Measurements from ENCODE around the gene EFCAB6.
"Not testable (repeated sequence)": the region's sequence is repeated elsewhere in the genome, so short reads cannot be mapped to it uniquely, and the experiment has no call there.

The EFCAB6 gene

DNA sequence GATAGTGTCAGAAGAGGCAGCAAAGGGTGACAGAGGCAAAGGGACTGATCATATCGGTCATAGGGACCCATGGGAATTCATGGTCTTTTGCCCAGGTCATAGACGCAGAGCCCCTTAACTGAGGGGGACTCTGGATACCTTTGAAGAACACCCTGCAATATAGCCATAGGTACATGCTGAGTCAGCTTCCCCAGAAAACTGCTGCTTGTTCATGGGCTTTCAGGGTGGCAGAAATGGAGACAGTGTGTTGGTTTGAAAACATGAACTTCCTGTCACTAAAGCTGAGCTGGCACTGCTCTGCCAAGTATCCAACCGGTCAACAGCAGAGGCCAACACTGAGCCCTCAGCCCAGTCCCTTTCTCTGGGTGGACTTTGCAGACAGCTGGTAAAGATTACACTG lies 114.2 kb downstream of the EFCAB6 start:
- DNase-seq = no peak
- intact Hi-C loops (cut with DNase I) = no loop called here

DNA sequence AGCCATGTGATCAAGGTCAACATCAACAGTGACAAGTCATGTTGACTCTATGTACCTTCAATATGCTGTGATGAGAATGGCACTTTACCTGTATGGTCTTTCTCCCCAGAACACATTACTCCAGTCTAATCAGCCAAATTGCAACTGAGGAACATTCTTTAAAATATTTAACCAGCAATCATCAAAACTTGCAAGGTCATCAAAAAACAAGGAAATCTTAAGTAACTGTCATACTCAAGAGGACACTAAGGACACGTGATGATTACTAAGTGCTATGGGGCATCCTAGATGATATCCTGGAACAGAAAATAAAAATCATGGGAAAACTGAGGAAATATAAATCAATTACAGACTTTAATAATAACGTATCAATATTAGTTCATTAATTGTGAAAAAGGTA lies 118.9 kb downstream of the EFCAB6 start:
- intact Hi-C loops (cut with DNase I) = no loop called here
- DNase-seq = no peak

DNA sequence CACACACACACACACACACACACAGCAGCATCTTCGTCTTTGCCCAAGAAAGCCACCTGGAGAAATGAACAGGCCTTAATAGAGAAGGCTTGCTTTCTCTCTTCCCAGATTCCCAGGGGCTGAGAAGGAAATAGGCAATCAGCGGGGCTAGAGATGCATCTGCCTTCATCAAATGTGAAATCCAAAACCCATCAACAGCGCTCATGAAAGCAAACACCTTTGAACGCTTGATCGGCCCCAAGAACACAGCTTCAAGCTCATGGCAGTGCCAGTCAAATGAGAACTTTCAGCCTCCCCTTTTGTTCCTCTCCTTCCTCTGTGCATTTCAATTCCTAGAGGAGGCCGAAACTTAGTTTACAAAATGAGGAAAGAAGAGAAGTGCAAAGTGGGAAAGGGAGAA lies 122.7 kb downstream of the EFCAB6 start:
- intact Hi-C loops (cut with DNase I) = no loop called here
- no peak for DNase-seq

DNA sequence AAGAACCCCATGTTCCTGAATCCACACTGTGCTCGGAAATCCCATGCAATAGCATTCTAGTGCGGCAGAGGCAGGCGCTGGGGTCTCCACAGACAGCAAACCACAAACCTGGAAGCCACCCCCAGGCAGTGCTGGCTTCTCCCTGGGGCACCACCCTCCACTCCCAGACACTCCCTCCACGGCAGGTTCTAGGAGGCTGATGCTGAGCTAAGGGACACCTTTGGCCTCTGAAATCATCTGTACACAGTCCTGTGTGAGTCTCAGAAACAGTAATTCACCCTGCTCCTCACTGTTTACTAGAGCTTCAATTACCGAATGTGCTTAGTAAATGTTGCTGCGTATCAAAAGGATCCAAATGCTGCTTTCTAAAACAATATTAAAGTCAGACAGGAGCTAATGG lies 129.3 kb downstream of the EFCAB6 start:
- intact Hi-C loops (cut with DNase I) = no loop called here

DNA sequence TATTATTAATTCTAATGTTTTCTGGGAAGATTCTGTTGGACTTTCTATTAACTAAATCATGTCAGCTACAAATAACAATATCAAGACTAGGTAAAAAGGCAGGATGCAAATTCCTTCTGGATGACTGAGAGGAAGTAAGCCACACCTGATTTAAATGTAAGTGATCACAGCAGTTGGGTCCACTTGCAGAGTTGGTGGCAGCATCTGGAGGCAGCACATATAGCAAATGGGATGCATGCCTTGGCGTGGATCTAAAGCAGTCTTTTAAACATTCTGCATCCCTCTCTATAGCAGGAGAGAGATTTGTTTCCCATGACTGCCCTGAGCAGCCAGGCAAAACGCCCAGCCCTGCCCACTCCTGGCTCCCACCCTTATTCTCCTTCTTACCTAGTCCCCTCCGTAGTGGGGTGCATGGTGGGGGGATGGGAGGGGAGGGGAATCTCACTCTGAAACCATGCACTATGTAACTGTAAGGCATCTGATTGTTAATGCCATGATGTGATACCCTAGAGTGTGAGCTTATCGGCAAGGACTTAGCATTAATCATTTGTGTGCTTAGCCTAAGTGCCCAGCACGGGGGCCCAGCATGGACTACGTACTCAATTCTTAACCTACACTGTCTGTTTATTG lies 130.3 kb downstream of the EFCAB6 start:
- DNase-seq = no peak
- intact Hi-C loops (cut with DNase I) = no loop called here

More for the DNA sequence above, 129.3 kb downstream of the EFCAB6 start:
- DNase-seq = no peak

DNA sequence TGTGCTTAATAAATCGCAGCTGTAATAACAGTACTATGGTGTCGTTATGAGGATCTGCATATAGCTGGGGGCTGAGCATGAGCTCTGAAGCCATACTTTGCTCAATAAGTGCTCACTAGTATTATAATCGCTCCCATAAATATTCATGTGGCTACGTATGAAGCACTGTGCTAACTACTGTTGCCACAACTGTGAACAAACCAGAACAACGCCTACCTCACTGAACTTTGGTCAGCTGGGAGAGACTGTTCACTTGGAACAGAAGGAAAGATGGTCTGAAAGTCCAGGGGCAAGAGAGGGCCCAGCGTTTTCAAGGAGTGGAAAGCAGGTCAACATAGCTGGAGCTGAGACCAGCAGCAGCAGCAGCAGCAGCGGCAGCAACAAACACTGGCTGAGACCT lies 141.6 kb downstream of the EFCAB6 start:
- intact Hi-C loops (cut with DNase I) = no loop called here
- no peak for DNase-seq

DNA sequence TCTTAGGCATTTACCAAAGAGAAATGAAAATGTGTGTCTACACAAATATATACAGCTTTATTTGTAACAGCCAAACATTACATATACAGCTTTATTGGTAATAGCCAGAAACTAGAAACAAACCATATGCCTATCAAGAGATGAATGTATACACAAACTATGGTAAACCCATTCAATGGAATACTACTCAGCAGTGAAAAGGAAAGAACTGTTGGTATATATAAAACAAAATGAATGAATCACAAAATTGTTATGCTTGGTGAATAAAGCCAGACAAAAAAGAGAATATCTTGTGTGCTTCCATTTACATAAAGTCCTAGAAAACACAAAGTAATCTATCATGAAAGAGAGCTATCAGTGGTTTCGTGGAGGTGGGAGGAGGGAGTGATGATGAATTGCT lies 142.9 kb downstream of the EFCAB6 start:
- intact Hi-C loops (cut with DNase I) = no loop called here
- DNase-seq = no peak

DNA sequence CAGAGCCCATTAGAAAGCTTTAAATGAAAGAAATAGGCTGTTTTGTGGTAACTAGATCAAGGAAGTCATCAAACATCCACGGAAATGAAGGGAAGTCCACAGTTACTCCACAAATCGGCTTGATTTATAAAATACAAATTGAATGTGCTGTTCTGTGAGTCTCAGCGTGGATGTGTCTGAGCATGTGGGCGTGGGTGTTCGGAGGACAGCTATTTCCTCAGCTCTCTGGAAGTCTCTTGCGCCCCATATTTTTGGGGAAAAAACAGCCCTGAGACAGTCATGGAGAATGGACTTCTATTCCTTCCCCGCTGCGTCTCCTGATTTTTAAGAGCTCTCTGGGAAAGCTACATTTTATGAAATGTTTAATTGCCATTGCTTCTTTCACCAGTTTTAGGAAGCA lies 144.4 kb downstream of the EFCAB6 start:
- DNase-seq = no peak
- intact Hi-C loops (cut with DNase I) = no loop called here

DNA sequence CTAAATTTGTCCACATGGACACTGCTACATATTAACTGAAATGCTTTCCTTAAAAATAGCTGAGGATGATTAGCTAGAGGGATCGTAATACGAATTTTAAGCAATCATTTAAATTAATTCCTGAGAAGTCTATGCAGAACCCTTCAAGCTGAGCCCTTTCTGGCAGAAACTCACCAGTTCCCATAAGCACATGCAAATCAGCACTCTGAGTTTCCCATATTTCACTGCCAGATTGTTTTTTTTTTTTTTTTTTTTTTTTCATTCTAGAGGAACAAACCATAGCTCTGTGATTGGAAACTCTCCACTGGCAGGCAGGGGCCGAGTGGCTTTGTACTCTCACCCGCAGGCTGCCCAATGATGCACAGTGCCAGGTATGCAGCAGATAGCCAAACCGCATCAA lies 145.6 kb downstream of the EFCAB6 start:
- DNase-seq = peak in 6 of 42 donors; percentile 5 to 38 (median 12)
- intact Hi-C loops (cut with DNase I) = no loop called here

DNA sequence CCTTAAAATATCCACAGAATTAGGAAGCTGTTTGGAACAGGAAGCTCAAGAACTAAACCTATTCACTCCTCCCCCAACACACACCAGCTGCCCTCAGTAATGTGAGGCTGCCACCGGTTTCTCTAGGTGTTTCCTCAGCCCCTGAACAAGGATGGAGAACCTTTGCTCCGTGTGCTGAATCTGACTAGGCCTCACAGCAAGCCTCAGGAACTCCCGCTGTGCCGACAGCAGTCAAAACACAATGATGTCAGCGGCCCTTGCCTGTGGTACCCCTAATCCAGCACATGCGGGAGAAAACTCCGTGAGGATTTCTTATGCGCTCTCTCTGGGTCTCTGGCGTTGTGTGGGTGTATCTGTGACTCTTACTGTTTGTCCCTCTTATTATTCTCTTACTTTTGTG lies 153.3 kb downstream of the EFCAB6 start:
- DNase-seq = no peak
- intact Hi-C loops (cut with DNase I) = no loop called here

DNA sequence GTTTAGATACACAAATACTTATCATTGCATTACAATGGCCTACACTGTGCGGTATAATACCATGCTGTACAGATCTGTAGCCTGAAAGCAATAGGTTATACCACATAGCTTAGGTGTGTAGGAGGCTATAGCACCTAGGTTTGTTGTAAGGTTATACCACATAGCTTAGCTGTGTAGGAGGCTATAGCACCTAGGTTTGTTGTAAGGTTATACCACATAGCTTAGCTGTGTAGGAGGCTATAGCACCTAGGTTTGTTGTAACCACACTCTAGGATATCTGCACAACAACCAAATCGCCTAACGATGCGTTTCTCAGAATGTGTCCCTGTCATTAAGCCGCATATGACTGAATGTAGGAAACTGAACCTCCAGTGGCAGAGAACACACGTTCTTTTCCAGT lies 155.5 kb downstream of the EFCAB6 start:
- DNase-seq; intact Hi-C loops (cut with DNase I): not testable (repeated sequence)

DNA sequence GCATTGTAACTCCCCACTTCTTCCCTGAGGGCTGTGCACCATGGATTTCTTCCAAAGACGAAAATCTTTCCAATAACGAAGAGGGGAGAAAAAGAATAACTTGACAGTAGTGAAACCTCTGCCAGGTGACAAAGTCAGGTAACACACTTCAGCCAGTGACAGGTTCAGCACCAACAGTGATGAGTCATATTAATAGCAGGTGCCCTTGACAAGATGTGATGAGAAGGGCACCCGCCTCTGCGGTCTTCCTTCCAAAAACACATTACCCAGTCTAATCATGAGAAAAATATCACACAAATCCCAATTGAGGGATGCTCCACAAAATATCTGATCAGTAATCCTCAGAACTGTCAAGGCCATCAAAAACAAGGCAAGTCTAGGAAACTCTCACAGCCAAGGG lies 157.8 kb downstream of the EFCAB6 start:
- intact Hi-C loops (cut with DNase I) = no loop called here
- DNase-seq = peak in 19 of 42 donors; percentile 14 to 74 (median 37)

DNA sequence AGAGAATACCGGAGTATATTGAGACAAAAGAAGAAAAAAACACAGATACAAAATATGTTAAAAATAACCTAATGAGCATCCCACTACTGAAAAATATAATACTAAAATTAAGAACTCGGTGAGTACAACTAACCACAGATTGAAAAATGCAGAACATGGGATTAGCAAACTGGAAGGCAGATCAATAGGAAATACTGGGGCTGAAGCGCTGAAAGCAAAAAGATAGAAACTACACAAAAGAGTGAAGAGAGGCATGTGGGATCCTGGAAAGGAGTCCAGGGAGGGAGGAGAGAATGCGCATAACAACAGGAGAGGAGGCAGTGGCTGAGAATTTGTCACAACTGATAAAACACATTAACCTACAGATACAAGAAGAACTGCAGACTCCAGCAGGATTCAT lies 159.3 kb downstream of the EFCAB6 start:
- intact Hi-C loops (cut with DNase I) = no loop called here
- no peak for DNase-seq

DNA sequence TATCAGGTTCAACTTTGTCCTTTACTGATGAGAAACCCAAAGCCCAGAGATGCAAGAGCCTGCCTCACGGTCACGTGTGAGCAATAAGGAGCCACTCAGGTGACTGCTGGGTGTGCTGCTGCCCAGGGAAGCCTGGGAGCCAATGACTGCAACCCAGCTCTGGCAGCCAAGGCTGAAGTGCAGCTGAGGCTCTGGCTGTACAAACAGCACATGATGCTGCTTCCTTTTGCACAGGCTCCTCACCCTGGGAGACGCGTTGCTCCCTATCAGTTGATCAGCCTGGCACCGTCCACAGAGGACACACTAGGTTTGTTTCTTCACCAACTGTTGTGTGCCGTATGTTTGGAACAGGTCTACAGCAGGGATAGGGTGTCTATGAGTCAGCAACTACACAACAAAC lies 168.7 kb downstream of the EFCAB6 start:
- intact Hi-C loops (cut with DNase I) = no loop called here
- peak in 35 of 42 donors; percentile 9 to 70 (median 41) for DNase-seq

DNA sequence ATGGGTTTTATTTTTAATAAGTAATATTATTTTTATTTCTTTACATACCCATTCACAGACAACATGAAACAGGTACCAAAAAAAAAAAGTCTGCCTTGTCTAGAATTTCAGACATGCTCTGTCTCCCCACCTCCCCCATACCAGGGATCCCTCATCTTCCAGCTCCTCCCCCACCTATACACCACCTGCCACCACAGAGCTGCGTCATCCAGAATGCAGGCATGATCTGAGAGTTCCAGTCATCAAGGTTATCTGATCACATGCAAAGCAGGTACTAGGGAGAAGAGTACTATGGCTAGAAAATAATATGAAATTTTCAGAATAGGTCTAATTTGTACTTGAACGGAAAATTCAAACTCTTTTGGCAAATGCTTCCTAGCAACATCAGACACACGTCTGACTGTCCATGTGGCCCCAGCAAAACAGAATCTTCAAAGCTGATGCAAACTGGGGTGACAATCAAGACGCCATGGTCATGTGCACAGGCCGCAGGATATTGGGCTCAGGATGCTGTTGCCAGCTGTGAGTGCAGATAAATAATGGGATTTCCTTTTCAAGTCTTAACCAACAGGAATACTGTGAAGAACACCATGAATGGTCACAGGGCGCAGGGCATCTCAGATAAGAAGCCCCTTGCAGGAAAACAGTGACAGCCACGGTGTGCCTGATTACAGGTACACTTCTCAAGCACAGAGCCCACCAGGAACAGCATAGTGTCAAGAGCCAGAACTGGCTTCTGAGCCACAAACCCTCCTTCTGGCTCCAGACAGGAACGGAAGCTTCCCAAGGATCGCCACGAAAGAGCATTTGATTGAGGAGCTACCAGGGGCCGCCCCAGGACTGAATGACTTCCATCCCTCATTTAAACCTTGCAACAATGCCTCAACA lies 169.5 kb downstream of the EFCAB6 start:
- intact Hi-C loops (cut with DNase I) = no loop called here
- no peak for DNase-seq

DNA sequence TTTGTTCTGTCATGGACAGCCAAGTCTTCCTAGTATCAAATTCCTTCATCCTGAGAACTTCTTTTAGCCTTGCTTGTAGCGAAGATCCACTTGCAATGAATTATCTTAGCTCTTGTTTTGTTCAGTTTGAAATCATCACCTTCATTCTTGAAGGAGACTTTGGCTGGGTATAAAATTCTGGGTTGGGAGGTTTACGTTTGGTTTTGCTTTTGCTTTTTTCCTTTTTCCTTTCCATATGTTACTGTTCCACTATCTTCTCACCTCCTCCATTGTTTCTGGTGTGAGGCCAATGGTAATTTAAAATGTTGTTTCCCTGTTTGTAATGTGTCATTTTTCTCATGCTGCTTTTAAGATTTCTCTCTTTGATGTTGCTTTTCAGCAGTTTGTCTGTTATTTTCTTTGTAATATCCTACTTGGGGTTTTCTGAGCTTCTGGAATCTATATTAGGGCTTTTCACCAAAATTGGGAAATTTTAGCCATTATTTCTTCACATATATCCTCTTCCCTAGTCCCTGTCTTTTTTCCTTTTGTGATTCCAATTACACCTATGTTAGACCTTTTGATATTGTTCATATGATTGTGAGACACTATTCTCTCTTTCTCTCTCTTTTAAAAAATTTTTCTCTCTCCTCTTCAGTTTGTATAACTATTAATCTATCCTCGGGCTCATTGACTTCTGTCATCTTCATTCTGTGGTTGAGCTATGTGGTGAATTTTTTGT lies 172.7 kb downstream of the EFCAB6 start:
- DNase-seq = no peak
- intact Hi-C loops (cut with DNase I) = no loop called here

DNA sequence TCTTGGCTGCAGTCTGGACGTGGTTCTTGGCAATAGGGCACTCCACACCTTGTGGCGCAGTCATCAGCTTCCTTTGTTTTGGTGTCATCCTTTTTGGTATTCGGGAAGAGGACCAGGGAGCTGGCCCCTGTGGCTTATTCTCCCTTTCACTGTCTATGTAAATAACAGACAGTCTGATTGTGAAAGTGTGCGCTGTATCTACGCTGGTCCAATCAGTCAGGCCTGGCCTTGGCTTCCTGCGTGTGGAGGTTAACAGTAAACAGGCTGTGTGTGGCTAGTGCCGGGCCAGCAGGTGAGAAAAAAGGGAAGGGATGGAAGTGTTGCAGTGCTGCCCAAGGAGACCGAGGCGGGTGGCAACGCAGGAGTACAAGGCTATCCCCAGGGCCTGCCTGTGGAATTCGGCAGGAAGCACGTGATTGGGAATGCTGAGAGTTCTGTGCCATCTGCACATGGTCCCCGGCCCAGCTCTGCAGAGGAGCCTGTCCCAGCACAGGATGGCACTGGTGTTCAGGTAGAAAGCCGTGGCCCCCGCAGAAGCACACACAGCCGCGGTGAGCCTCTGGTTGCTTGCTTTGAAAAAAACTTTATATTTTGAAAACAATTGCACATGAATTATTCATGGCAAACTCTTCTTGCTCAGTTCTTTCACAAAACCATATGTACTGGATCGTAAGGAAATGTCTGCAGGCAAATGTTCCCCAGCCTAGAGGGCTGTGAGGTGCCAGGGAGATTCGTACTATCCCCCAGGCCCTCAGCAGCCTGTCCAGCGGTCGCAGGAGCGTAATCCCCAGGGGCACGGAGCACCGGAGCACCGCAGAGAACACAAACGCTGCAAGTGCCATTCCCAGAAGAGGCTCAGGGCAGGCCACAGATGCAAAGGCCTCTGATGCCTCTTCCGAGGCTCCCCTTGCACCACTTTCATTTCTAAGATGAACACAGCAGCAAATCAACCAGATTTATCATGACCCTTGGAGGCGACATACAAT lies 174.5 kb downstream of the EFCAB6 start:
- no peak for DNase-seq
- intact Hi-C loops (cut with DNase I) = no loop called here

DNA sequence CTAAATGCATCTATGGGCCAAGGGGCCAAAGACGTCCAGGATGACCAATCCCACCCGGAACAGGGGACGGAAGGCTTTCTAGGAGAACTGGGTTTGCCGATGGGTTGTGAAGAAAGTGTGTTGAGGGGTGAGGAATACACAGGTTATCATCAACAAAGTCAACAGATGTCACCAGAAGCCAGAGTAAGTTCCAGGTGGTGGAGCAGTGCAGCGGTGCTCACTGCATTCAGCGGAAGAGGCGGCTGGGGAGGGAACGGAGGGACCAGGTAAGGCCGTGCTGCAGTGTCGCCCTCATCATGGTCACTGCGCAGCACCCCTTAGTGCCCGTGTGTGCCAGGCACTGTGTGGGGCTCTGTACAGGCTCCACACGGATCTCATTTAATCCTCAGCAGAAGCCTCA lies 176.0 kb downstream of the EFCAB6 start:
- intact Hi-C loops (cut with DNase I) = no loop called here
- no peak for DNase-seq

DNA sequence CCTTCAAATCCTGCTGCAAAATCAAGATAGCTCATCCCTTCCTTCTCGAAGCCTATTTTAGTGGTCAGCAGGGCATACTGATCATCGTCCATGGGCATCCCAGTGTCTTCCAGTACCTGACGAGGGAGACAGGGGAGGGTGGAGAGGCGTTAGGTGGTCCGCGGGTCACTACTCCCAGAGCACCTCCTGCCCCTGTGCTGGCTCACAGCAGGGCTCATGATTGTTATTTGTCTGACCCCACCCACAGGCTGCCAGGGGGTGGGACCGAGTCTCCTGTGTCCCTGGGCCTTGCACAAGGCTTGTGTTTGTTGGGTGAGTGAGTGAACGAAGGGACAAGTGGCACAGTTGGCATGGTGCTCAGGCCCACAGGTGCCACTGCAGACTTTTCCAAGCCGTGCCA lies 177.0 kb downstream of the EFCAB6 start:
- intact Hi-C loops (cut with DNase I) = no loop called here
- no peak for DNase-seq

Measured in head of caudate nucleus (tissue), 42 donors.